ENCODE results near the gene C1QBP. TPM values are rescaled to one million over a fixed set of nuclear protein-coding genes. Genes with fewer than 3 reads are reported as not detected.

The C1QBP gene
- total RNA-seq (10 to 100 TPM; 23.7 to 56.2 (median 46.8) TPM), polyA plus RNA-seq (10 to 100 TPM; 42.3 to 68.2 TPM)

- H3K27ac ChIP-seq = peak within 1 kb of the TSS; percentile 39 to 80 (median 60)
- H3K4me3 ChIP-seq = peak within 1 kb of the TSS; percentile 80 to 100 (median 94)
- H3K36me3 ChIP-seq = peaks cover 0 to 17% (median 3%) of the 10 kb centered on the region in 3 donors
- no peaks in the 10 kb centered on the region for H3K27me3 ChIP-seq
- H3K4me1 ChIP-seq = peaks cover 6 to 11% (median 6%) of the 10 kb centered on the region in 3 donors
- intact Hi-C loops (cut with DNase I) = no loop called here
- peak; percentile 100 for TF ChIP-seq CTCF (IDR thresholded peaks at IDR 0.05)
- FAIRE-seq = no peak
- WGBS, 2 donors = 0 to 1% methylated on average over 67 to 75 of the region's 75 CpGs
- DNase-seq = peak; percentile 86 to 99 (median 94)
- H3K9me3 ChIP-seq = no peaks in the 10 kb centered on the region
- peak; percentile 95 to 98 (median 98) for ATAC-seq
Observed at GRCh38 chr17:5438716-5439445, at the start of gene C1QBP. C1QBP (minus strand) TSS chr17:5439155; CDS start chr17:5439073, 82 bp downstream.

- intact Hi-C loops (cut with DNase I) = no loop called here
- no peak for FAIRE-seq
- 78% methylated on average over 8 of the region's 8 CpGs for WGBS, 2 donors
Observed at GRCh38 chr17:5488752-5489151, 49.8 kb upstream of the C1QBP start.

GRCh38 chr17:5486206-5487124, 47.5 kb upstream of the C1QBP start, which contains the start of gene MIS12:
MIS12 (plus strand) TSS chr17:5486566; CDS start chr17:5488863, 2,297 bp downstream.
- 0 to 1% methylated on average over 68 to 77 of the region's 77 CpGs for WGBS, 2 donors

More at GRCh38 chr17:5488752-5489151, 49.8 kb upstream of the C1QBP start:
- Histone ChIP-seq H3K9me3 (no peaks in the 10 kb centered on the region), H3K27me3 (no peaks in the 10 kb centered on the region), H3K36me3 (peaks cover 0 to 4% (median 0%) of the 10 kb centered on the region in 3 donors), H3K4me3 (no peak overlapping the region), H3K4me1 (peaks cover 19 to 24% (median 21%) of the 10 kb centered on the region in 3 donors), H3K27ac (no peak overlapping the region)
- no peak for TF ChIP-seq CTCF (IDR thresholded peaks at IDR 0.05)
- DNase-seq (no peak), ATAC-seq (no peak)

More at GRCh38 chr17:5486206-5487124, 47.5 kb upstream of the C1QBP start, which contains the start of gene MIS12:
- ATAC-seq (peak; percentile 92 to 97 (median 94)), DNase-seq (peak; percentile 92 to 99 (median 98)), FAIRE-seq (no peak)
- peaks cover 0 to 12% (median 3%) of the 10 kb centered on the region in 3 donors for H3K36me3 ChIP-seq
- H3K4me3 ChIP-seq = peak within 1 kb of the TSS; percentile 81 to 96 (median 86)
- no peak for TF ChIP-seq CTCF (IDR thresholded peaks at IDR 0.05)
- H3K4me1 ChIP-seq = peaks cover 19 to 29% (median 25%) of the 10 kb centered on the region in 3 donors
- H3K9me3 ChIP-seq = no peaks in the 10 kb centered on the region
- H3K27me3 ChIP-seq = no peaks in the 10 kb centered on the region
- H3K27ac ChIP-seq = peak within 1 kb of the TSS; percentile 95 to 100 (median 100)
- intact Hi-C loops (cut with DNase I) = no loop called here
